Panc1 (cell line): ENCODE measurements around the gene RPS15. TPM values are rescaled to one million over a fixed set of nuclear protein-coding genes. Genes with fewer than 3 reads are reported as not detected.

ENCODE experiments used
- ATAC-seq: fragments of 200-7000 bp; cut with Tn5 transposase; 2 replicates; pipeline ENCODE4 v1.9.1; 2020; ENCODE audit warnings: mild to moderate bottlenecking, moderate library complexity
- BruUV-seq: library from RNA; stranded (reverse); fragments of 400-500 nt; replicated peaks from 2 replicates; lab custom pipeline; 2021; lab: Mats Ljungman, UMichigan
- CTCF ChIA-PET: fragments of 300-600 bp; sonication (Branson Sonifier 250); formaldehyde crosslinking; loops from one replicate; lab custom pipeline; 2022; ENCODE audit warnings: antibody characterized with exemption; lab: Charles Lee
- POLR2A ChIA-PET: fragments of 300-600 bp; sonication (Branson Sonifier 250); formaldehyde crosslinking; loops from one replicate; lab custom pipeline; 2022; ENCODE audit warnings: antibody characterized with exemption; lab: Charles Lee
- DNase-seq: peaks from one replicate; pipeline ENCODE4 v3.0.0-alpha.2; 2010; ENCODE audit warnings: low read depth, low spot score
- H3K27ac ChIP-seq: 2 replicates; pipeline ENCODE4 v1.5.1; 2011; ENCODE audit warnings: mild to moderate bottlenecking, low read length, inconsistent platforms
- H3K27me3 ChIP-seq: fragments of 200-500 bp; sonication (Bioruptor generic); 2 replicates; pipeline ENCODE4 v1.6.0; 2014; ENCODE audit warnings: low read length, inconsistent platforms; ENCODE audit not compliant: control insufficient read depth, insufficient read depth
- H3K36me3 ChIP-seq: fragments of 200-500 bp; sonication (Bioruptor generic); 2 replicates; pipeline ENCODE4 v1.5.1; 2014; ENCODE audit warnings: inconsistent platforms, mild to moderate bottlenecking, low read length, moderate library complexity; ENCODE audit not compliant: control insufficient read depth, insufficient read depth
- H3K4me1 ChIP-seq: 2 replicates; pipeline ENCODE4 v1.5.1; 2011; ENCODE audit warnings: inconsistent platforms, mild to moderate bottlenecking, low read length, moderate library complexity; ENCODE audit not compliant: control insufficient read depth, insufficient read depth
- H3K4me3 ChIP-seq, 2 experiments: 2 replicates each; pipeline ENCODE4 v1.5.1; 2011 to 2012; ENCODE audit warnings: low read depth in 2 of 2, low read length in 2 of 2, mild to moderate bottlenecking in 2 of 2, inconsistent platforms in 1 of 2, moderate library complexity in 1 of 2
- H3K9me3 ChIP-seq: fragments of 200-500 bp; sonication (Bioruptor generic); 2 replicates; pipeline ENCODE4 v1.5.1; 2014; ENCODE audit warnings: low read depth, mild to moderate bottlenecking, inconsistent platforms, low read length, moderate library complexity; ENCODE audit not compliant: control insufficient read depth, insufficient read depth
- CTCF ChIP-seq: fragments of 450-650 bp; IDR thresholded peaks from 2 replicates; pipeline ENCODE4 v1.5.1; 2017; ENCODE audit warnings: mild to moderate bottlenecking
- POLR2AphosphoS5 ChIP-seq: IDR thresholded peaks from 2 replicates; pipeline ENCODE4 v1.6.1; 2012; ENCODE audit warnings: mild to moderate bottlenecking, low read depth, low read length, moderate library complexity
- REST ChIP-seq, 2 experiments: IDR thresholded peaks; 2 replicates each; pipeline ENCODE4 v1.6.1; 2011 to 2012; ENCODE audit warnings: low read depth in 2 of 2, control low read depth in 1 of 2, low read length in 1 of 2, mild to moderate bottlenecking in 1 of 2, moderate library complexity in 1 of 2; ENCODE audit not compliant: insufficient read depth in 1 of 2
- SIN3A ChIP-seq: IDR thresholded peaks from 2 replicates; pipeline ENCODE4 v1.6.1; 2012; ENCODE audit warnings: low read depth, mild to moderate bottlenecking, low read length, moderate library complexity, borderline replicate concordance; ENCODE audit not compliant: insufficient read depth
- TCF7L2 ChIP-seq: IDR thresholded peaks from 2 replicates; pipeline ENCODE4 v1.6.1; 2011; ENCODE audit warnings: mild to moderate bottlenecking, low read depth, low read length, inconsistent platforms
- in situ Hi-C: cut with HindIII; loops from 2 replicates; pipeline ENCODE4 v1.10.0; 2016; ENCODE audit warnings: low sequenced_read_pairs, low pct_unique_long_range_greater_than_20kb
- intact Hi-C: fragments of 100-400 bp; cut with micrococcal nuclease; formaldehyde crosslinking; loops from one replicate; pipeline ENCODE4 v1.10.0; 2022; ENCODE audit not compliant: unreplicated experiment
- total RNA-seq: library from RNA; stranded (reverse); gene quantifications from one replicate; pipeline ENCODE4 v1.2.1, GENCODE V29; 2021; ENCODE audit not compliant: unreplicated experiment

RPS15 gene
- total RNA-seq, 1 experiment from 2014 or later = 1,067 TPM

GRCh38 chr19:1453525-1454364 is 15.5 kb downstream of the RPS15 start:
- Histone ChIP-seq H3K36me3 (no peaks in the 10 kb centered on the region), H3K27me3 (no peaks in the 10 kb centered on the region), H3K27ac (no peak overlapping the region), H3K4me1 (no peaks in the 10 kb centered on the region; the same call in none of the 2 replicates), H3K4me3 (no peak overlapping the region), H3K9me3 (no peaks in the 10 kb centered on the region)
- in situ Hi-C loops = no loop called here
- POLR2A ChIA-PET = no interaction called here
- no peak; the same call in 1 of the 2 replicates for ATAC-seq
- no peak for DNase-seq
- BruUV-seq = no TSS peak
- TF ChIP-seq REST (IDR thresholded peaks at IDR 0.05; ENCODE audit: insufficient read depth in 1 of 2, low read depth in 2 of 2, low read length in 1 of 2) (no peak), POLR2AphosphoS5 (no peak), SIN3A (no peak), TCF7L2 (no peak), CTCF (no peak)
- intact Hi-C loops = no loop called here
- CTCF ChIA-PET = no interaction called here

- intact Hi-C loops = no loop called here
- Histone ChIP-seq H3K9me3 (no peaks in the 10 kb centered on the region), H3K36me3 (no peaks in the 10 kb centered on the region), H3K4me1 (no peaks in the 10 kb centered on the region; the same call in 1 of the 2 replicates), H3K27me3 (no peaks in the 10 kb centered on the region), H3K4me3 (no peak overlapping the region), H3K27ac (no peak overlapping the region)
- no peak for DNase-seq
- BruUV-seq = no TSS peak
- POLR2A ChIA-PET = interaction anchor here (0.8 kb wide), 1 partner anchor 194 kb away, joined by 3 read pairs; no protein-coding TSS in a partner anchor
- TF ChIP-seq CTCF = no peak
- no peak for TF ChIP-seq POLR2AphosphoS5
- no peak for TF ChIP-seq TCF7L2
- CTCF ChIA-PET = no interaction called here
- in situ Hi-C loops = no loop called here
- no peak for ATAC-seq
Measured at GRCh38 chr19:1455002-1455335, 16.8 kb downstream of the RPS15 start.
